OCI-LY3 (cell line): Measurements from ENCODE around the gene IGFBP1.

Source experiments
- H2AFZ ChIP-seq: fragments of 200-600, 300-600 bp; shearing (Covaris generic); 2 replicates; pipeline ENCODE4 v1.6.0; 2014; ENCODE audit warnings: antibody characterized with exemption, low read depth, low read length
- H3K27ac ChIP-seq: fragments of 200-600, 300-600 bp; sonication (generic); 2 replicates; pipeline ENCODE4 v1.5.1; 2014; ENCODE audit warnings: mild to moderate bottlenecking, low read length, moderate library complexity, mixed read lengths
- H3K27me3 ChIP-seq: fragments of 200-600, 300-600 bp; sonication (generic); 2 replicates; pipeline ENCODE4 v1.6.1; 2014; ENCODE audit warnings: low read depth, low read length, mixed read lengths
- H3K36me3 ChIP-seq: fragments of 200-600, 300-600 bp; sonication (generic); replicated peaks from 2 replicates; pipeline ENCODE3; 2014; ENCODE audit warnings: low read depth, low read length, mixed read lengths
- H3K4me1 ChIP-seq: fragments of 300-600, 200-600 bp; sonication (generic); 2 replicates; pipeline ENCODE4 v1.6.1; 2014; ENCODE audit warnings: low read length, mixed read lengths
- H3K4me2 ChIP-seq: fragments of 200-600, 300-600 bp; sonication (generic); 2 replicates; pipeline ENCODE4 v1.6.1; 2014; ENCODE audit warnings: low read length, mixed read lengths
- H3K4me3 ChIP-seq: fragments of 300-600, 200-600 bp; sonication (generic); 2 replicates; pipeline ENCODE4 v1.5.1; 2014; ENCODE audit warnings: antibody characterized with exemption, mild to moderate bottlenecking, low read length, moderate library complexity
- H3K79me2 ChIP-seq: fragments of 300-600, 200-600 bp; shearing (Covaris generic); 2 replicates; pipeline ENCODE4 v1.6.1; 2014; ENCODE audit warnings: mild to moderate bottlenecking, low read length, mixed read lengths
- H3K9ac ChIP-seq: fragments of 300-600, 200-600 bp; shearing (Covaris generic); 2 replicates; pipeline ENCODE4 v1.6.0; 2014; ENCODE audit warnings: mild to moderate bottlenecking, low read length, moderate library complexity
- H3K9me3 ChIP-seq: fragments of 200-600, 300-600 bp; shearing (Covaris generic); 2 replicates; pipeline ENCODE4 v1.6.1; 2014; ENCODE audit warnings: low read length, mixed read lengths; ENCODE audit not compliant: insufficient read depth
- H4K20me1 ChIP-seq: fragments of 200-600, 300-600 bp; sonication (generic); 2 replicates; pipeline ENCODE4 v1.6.1; 2016; ENCODE audit warnings: low read length, mixed read lengths; ENCODE audit not compliant: insufficient read depth
- CTCF ChIP-seq: fragments of 200-600, 300-600 bp; sonication (generic); IDR thresholded peaks from 2 replicates; pipeline ENCODE4 v1.5.1; 2014; ENCODE audit warnings: antibody characterized with exemption, low read length, low read depth
- EZH2phosphoT487 ChIP-seq: fragments of 200-600 bp; shearing (Covaris generic); IDR thresholded peaks from 2 replicates; pipeline ENCODE4 v1.6.1; 2018; ENCODE audit warnings: antibody characterized with exemption, mixed run types, low read depth

IGFBP1 gene

GRCh38 chr7:45921381-45921698 is 33.1 kb downstream of the IGFBP1 start:
- Histone ChIP-seq H3K27ac (no peak overlapping the region), H2AFZ (no peak overlapping the region), H3K4me3 (no peak overlapping the region)

GRCh38 chr7:45921699-45922519 is 33.6 kb downstream of the IGFBP1 start:
- Histone ChIP-seq H3K4me1 (peaks cover 15% of the 10 kb centered on the region), H3K9me3 (no peaks in the 10 kb centered on the region), H3K4me3 (peak overlapping the region; percentile 73; the same call in 1 of the 2 replicates), H3K4me2 (peak overlapping the region; percentile 82), H3K27ac (no peak overlapping the region), H3K27me3 (peaks cover 7% of the 10 kb centered on the region), H4K20me1 (no peaks in the 10 kb centered on the region), H2AFZ (peak overlapping the region; percentile 82; the same call in 1 of the 2 replicates), H3K9ac (no peak overlapping the region), H3K79me2 (no peaks in the 10 kb centered on the region), H3K36me3 (no peaks in the 10 kb centered on the region)
- no peak for TF ChIP-seq EZH2phosphoT487
- peak; percentile 57 for TF ChIP-seq CTCF

More at GRCh38 chr7:45921381-45921698, 33.1 kb downstream of the IGFBP1 start:
- no peak overlapping the region for H3K9ac ChIP-seq
- H3K36me3 ChIP-seq: no peaks in the 10 kb centered on the region
- no peaks in the 10 kb centered on the region for H4K20me1 ChIP-seq
- H3K9me3 ChIP-seq: no peaks in the 10 kb centered on the region
- H3K4me1 ChIP-seq: peaks cover 15% of the 10 kb centered on the region
- H3K4me2 ChIP-seq: no peak overlapping the region
- no peaks in the 10 kb centered on the region for H3K79me2 ChIP-seq
- TF ChIP-seq CTCF: no peak
- no peak for TF ChIP-seq EZH2phosphoT487
- H3K27me3 ChIP-seq: peaks cover 11% of the 10 kb centered on the region

- H3K9me3 ChIP-seq: no peaks in the 10 kb centered on the region
- no peak overlapping the region for H3K27ac ChIP-seq
- H4K20me1 ChIP-seq: no peaks in the 10 kb centered on the region
- peak overlapping the region; percentile 82 for H2AFZ ChIP-seq
- peaks cover 4% of the 10 kb centered on the region; the same call in 1 of the 2 replicates for H3K27me3 ChIP-seq
- H3K4me1 ChIP-seq: peaks cover 13% of the 10 kb centered on the region
- peak overlapping the region; percentile 82 for H3K4me2 ChIP-seq
- TF ChIP-seq CTCF: no peak
- no peak for TF ChIP-seq EZH2phosphoT487
- no peaks in the 10 kb centered on the region for H3K79me2 ChIP-seq
- H3K36me3 ChIP-seq: no peaks in the 10 kb centered on the region
- H3K9ac ChIP-seq: peak overlapping the region; percentile 38
- H3K4me3 ChIP-seq: peak overlapping the region; percentile 73
Observed at GRCh38 chr7:45922810-45923209, 34.5 kb downstream of the IGFBP1 start.

- H3K79me2 ChIP-seq: no peaks in the 10 kb centered on the region
- peaks cover 9% of the 10 kb centered on the region for H3K4me1 ChIP-seq
- H3K27me3 ChIP-seq: peaks cover 4% of the 10 kb centered on the region; the same call in 1 of the 2 replicates
- no peaks in the 10 kb centered on the region for H4K20me1 ChIP-seq
- H3K4me2 ChIP-seq: peak overlapping the region; percentile 82
- TF ChIP-seq EZH2phosphoT487 (no peak), CTCF (peak; percentile 93)
- H3K9me3 ChIP-seq: no peaks in the 10 kb centered on the region
- no peaks in the 10 kb centered on the region for H3K36me3 ChIP-seq
- H3K9ac ChIP-seq: peak overlapping the region; percentile 38; the same call in 1 of the 2 replicates
- peak overlapping the region; percentile 73 for H3K4me3 ChIP-seq
- H3K27ac ChIP-seq: no peak overlapping the region
- peak overlapping the region; percentile 82 for H2AFZ ChIP-seq
Observed at GRCh38 chr7:45923290-45923689, 35.0 kb downstream of the IGFBP1 start.
